K562 (cell line): Measurements from ENCODE around the gene PRPH2. TPM values are rescaled to one million over a fixed set of nuclear protein-coding genes. Genes with fewer than 3 reads are reported as not detected.

Experiments used
- C11orf30 ChIP-seq: fragments of 450-650 bp; IDR thresholded peaks from 2 replicates; pipeline ENCODE4 v1.6.1; 2016; ENCODE audit warnings: low read depth, mild to moderate bottlenecking
- FOXM1 ChIP-seq, 2 experiments: fragments of 450-650 bp in 1 of 2; sonication (generic) in 1 of 2; formaldehyde crosslinking in 1 of 2; IDR thresholded peaks; 2 replicates each; pipeline versions ENCODE4 v1.6.1 to v1.9.0; 2017 to 2022; ENCODE audit warnings: low read depth in 2 of 2, mild to moderate bottlenecking in 2 of 2, missing genetic modification reagents in 1 of 2, moderate library complexity in 1 of 2
- FOXP4 ChIP-seq: sonication (generic); formaldehyde crosslinking; IDR thresholded peaks from 2 replicates; pipeline ENCODE4 v1.8.0; 2022; ENCODE audit warnings: mild to moderate bottlenecking, missing genetic modification reagents, borderline replicate concordance
- HDAC8 ChIP-seq: fragments of 450-650 bp; IDR thresholded peaks from 2 replicates; pipeline ENCODE4 v1.6.1; 2016; ENCODE audit warnings: mild to moderate bottlenecking, missing genetic modification characterization, moderate library complexity, missing compliant biosample characterization
- POLR2AphosphoS2 ChIP-seq: IDR thresholded peaks from 2 replicates; pipeline ENCODE4 v1.6.1; 2012; ENCODE audit warnings: low read length, improper control_type of control experiment
- POLR2G ChIP-seq: fragments of 200-400 bp; formaldehyde crosslinking; IDR thresholded peaks from 2 replicates; pipeline ENCODE4 v1.6.1; 2017; ENCODE audit warnings: low read depth, mild to moderate bottlenecking, antibody characterized with exemption, low read length, moderate library complexity
- RFX7 ChIP-seq: fragments of 250-450 bp; sonication (Bioruptor Pico); IDR thresholded peaks from 2 replicates; pipeline ENCODE4 v1.5.1; 2021; ENCODE audit warnings: mild to moderate bottlenecking
- SAFB2 ChIP-seq: fragments of 200-400 bp; formaldehyde crosslinking; IDR thresholded peaks from 2 replicates; pipeline ENCODE4 v1.6.1; 2018; ENCODE audit warnings: borderline replicate concordance, low read length, low read depth, moderate library complexity; ENCODE audit not compliant: severe bottlenecking
- TAF9B ChIP-seq: fragments of 450-650 bp; IDR thresholded peaks from 2 replicates; pipeline ENCODE4 v1.6.1; 2018; ENCODE audit warnings: mild to moderate bottlenecking; ENCODE audit not compliant: partially characterized antibody
- UBTF ChIP-seq, 2 experiments: IDR thresholded peaks; 2 replicates each; pipeline ENCODE4 v1.6.1; 2012; ENCODE audit warnings: improper control_type of control experiment in 2 of 2, low read depth in 2 of 2, low read length in 2 of 2, borderline replicate concordance in 1 of 2
- ZNF121 ChIP-seq: sonication (generic); formaldehyde crosslinking; conservative IDR thresholded peaks from 2 replicates; pipeline ENCODE4 v1.8.0; 2022; ENCODE audit warnings: missing genetic modification reagents
- ZNF408 ChIP-seq: fragments of 250-450 bp; sonication (Bioruptor Pico); IDR thresholded peaks from 2 replicates; pipeline ENCODE4 v1.4.0; 2020; ENCODE audit warnings: low read depth, mild to moderate bottlenecking, moderate library complexity
- ZNF695 ChIP-seq: fragments of 450-650 bp; formaldehyde crosslinking; IDR thresholded peaks from 2 replicates; pipeline ENCODE4 v1.4.0; 2020; ENCODE audit warnings: mild to moderate bottlenecking, moderate library complexity
- polyA plus RNA-seq, 8 experiments: library from polyadenylated mRNA; depleted of rRNA in 4 of 8; stranded (reverse) in 5 of 8; unstranded in 3 of 8; fragments of >200 nt; fragmentation: Nextera tagmentation in 2 of 8; fragmentation: Illumina TruSeq in 1 of 8; extraction: Ambion mirVana in 2 of 8; extraction: Trizol in 1 of 8; gene quantifications; 2 replicates each; pipeline versions ENCODE4 v1.2.1 to v1.2.3, GENCODE V29; 2011 to 2014; ENCODE audit warnings: inconsistent platforms in 1 of 8, missing spikeins in 1 of 8
- total RNA-seq, 7 experiments: library from RNA; depleted of rRNA in 6 of 7; stranded (reverse); fragments of >200 nt in 6 of 7; fragmentation: Illumina TruSeq in 2 of 7; extraction: Trizol in 2 of 7; gene quantifications; 2 replicates each; pipeline versions ENCODE4 v1.2.1 to v1.2.3, GENCODE V29; 2011 to 2021; ENCODE audit warnings: low replicate concordance in 1 of 7
- TF ChIP-seq, protein P1 (sequence below): sonication (generic); formaldehyde crosslinking; IDR thresholded peaks from 2 replicates; pipeline ENCODE4 v1.8.0; 2022; ENCODE audit warnings: mild to moderate bottlenecking, low read depth, missing genetic modification reagents
- TF ChIP-seq, protein P2 (sequence below): sonication (generic); formaldehyde crosslinking; IDR thresholded peaks from 2 replicates; pipeline ENCODE4 v1.8.1; 2023; ENCODE audit warnings: mild to moderate bottlenecking, missing genetic modification reagents
- TF ChIP-seq, protein P3 (sequence below): IDR thresholded peaks from 2 replicates; pipeline ENCODE4 v1.6.1; 2011; ENCODE audit not compliant: insufficient read length; ENCODE audit errors: extremely low read depth

PRPH2 gene
- total and polyA plus RNA-seq, 9 of the 15 experiments (the other 6 are each of a cell fraction or from before 2014, with no cell fraction given) = 0.03 to 0.11 (median 0.03) TPM; not detected in 5

GRCh38 chr6:42746463-42747391 is 24.3 kb upstream of the PRPH2 start (continued):
- TF ChIP-seq, protein P1, sequence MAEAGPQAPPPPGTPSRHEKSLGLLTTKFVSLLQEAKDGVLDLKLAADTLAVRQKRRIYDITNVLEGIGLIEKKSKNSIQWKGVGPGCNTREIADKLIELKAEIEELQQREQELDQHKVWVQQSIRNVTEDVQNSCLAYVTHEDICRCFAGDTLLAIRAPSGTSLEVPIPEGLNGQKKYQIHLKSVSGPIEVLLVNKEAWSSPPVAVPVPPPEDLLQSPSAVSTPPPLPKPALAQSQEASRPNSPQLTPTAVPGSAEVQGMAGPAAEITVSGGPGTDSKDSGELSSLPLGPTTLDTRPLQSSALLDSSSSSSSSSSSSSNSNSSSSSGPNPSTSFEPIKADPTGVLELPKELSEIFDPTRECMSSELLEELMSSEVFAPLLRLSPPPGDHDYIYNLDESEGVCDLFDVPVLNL (CRISPR knock-in tag) = no peak
- TF ChIP-seq ZNF408 (CRISPR knock-in tag) (no peak), ZNF121 (CRISPR knock-in tag) (no peak), HDAC8 (tag) (no peak), TAF9B (peak; percentile 23), POLR2G (peak; percentile 92), FOXM1 (IDR thresholded peaks at IDR 0.05; ENCODE audit: low read depth) (no peak), FOXM1 (CRISPR knock-in tag; IDR thresholded peaks at IDR 0.05; ENCODE audit: low read depth) (0 out of 2 replicates have a peak, but pooled peaks have one; percentile 55), FOXP4 (CRISPR knock-in tag) (no peak), UBTF (IDR thresholded peaks at IDR 0.05; ENCODE audit: borderline replicate concordance in 1 of 2, low read depth in 2 of 2, low read length in 2 of 2) (peak; percentile 68 to 93; a peak in 3 of 4 replicates), SAFB2 (no peak), C11orf30 (no peak), RFX7 (no peak), ZNF695 (no peak), POLR2AphosphoS2 (peak; percentile 38; the same call in 1 of the 2 replicates)
- TF ChIP-seq, protein P2, sequence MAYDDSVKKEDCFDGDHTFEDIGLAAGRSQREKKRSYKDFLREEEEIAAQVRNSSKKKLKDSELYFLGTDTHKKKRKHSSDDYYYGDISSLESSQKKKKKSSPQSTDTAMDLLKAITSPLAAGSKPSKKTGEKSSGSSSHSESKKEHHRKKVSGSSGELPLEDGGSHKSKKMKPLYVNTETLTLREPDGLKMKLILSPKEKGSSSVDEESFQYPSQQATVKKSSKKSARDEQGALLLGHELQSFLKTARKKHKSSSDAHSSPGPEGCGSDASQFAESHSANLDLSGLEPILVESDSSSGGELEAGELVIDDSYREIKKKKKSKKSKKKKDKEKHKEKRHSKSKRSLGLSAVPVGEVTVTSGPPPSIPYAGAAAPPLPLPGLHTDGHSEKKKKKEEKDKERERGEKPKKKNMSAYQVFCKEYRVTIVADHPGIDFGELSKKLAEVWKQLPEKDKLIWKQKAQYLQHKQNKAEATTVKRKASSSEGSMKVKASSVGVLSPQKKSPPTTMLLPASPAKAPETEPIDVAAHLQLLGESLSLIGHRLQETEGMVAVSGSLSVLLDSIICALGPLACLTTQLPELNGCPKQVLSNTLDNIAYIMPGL (CRISPR knock-in tag) = peak; percentile 68; the same call in 1 of the 2 replicates
- TF ChIP-seq, protein P3, sequence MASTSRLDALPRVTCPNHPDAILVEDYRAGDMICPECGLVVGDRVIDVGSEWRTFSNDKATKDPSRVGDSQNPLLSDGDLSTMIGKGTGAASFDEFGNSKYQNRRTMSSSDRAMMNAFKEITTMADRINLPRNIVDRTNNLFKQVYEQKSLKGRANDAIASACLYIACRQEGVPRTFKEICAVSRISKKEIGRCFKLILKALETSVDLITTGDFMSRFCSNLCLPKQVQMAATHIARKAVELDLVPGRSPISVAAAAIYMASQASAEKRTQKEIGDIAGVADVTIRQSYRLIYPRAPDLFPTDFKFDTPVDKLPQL = no peak
